ENCODE results near the gene PLBD2.
A peak's percentile ranks its signal among the peaks of the same experiment; 100 is the strongest.
"Not testable (repeated sequence)": the region's sequence is repeated elsewhere in the genome, so short reads cannot be mapped to it uniquely, and the experiment has no call there.

Gene PLBD2

GRCh38 chr12:113334786-113335539 is 23.4 kb upstream of the PLBD2 start, which contains the start of gene SLC8B1:
TSS of gene SLC8B1 (minus strand) at chr12:113335109. CDS start at chr12:113332878, 2,231 bp downstream.
- peak; percentile 95 for DNase-seq

GRCh38 chr12:113339540-113339939 is 18.8 kb upstream of the PLBD2 start:
- no peak for DNase-seq

- DNase-seq = no peak
These were observed 18.3 kb upstream of the PLBD2 start for GRCh38 chr12:113340061-113340460.

GRCh38 chr12:113341535-113341934 is 16.9 kb upstream of the PLBD2 start:
- no peak for DNase-seq

- no peak for DNase-seq
These were observed 13.1 kb upstream of the PLBD2 start for GRCh38 chr12:113345318-113345717.

- no peak for DNase-seq
These were observed 12.0 kb upstream of the PLBD2 start for GRCh38 chr12:113346353-113346752.

- no peak for DNase-seq
These were observed 11.3 kb upstream of the PLBD2 start for GRCh38 chr12:113347107-113347506.

GRCh38 chr12:113347892-113348291 is 10.5 kb upstream of the PLBD2 start:
- no peak for DNase-seq

- no peak for DNase-seq
These were observed 9.4 kb upstream of the PLBD2 start for GRCh38 chr12:113348849-113349536.

GRCh38 chr12:113351089-113351488 is 7.3 kb upstream of the PLBD2 start:
- no peak for DNase-seq

GRCh38 chr12:113354192-113354591 is 4.2 kb upstream of the PLBD2 start:
- not testable (repeated sequence) for DNase-seq

GRCh38 chr12:113359133-113359938 is 949 bp downstream of the PLBD2 start:
- peak; percentile 21 for DNase-seq

GRCh38 chr12:113359939-113360748 is 1.8 kb downstream of the PLBD2 start:
- no peak for DNase-seq

- no peak for DNase-seq
These were observed 3.4 kb downstream of the PLBD2 start for GRCh38 chr12:113361574-113362370.

GRCh38 chr12:113364698-113365097 is 6.3 kb downstream of the PLBD2 start:
- DNase-seq = no peak

GRCh38 chr12:113365639-113366395 is 7.4 kb downstream of the PLBD2 start:
- DNase-seq = no peak

GRCh38 chr12:113366827-113367226 is 8.4 kb downstream of the PLBD2 start:
- no peak for DNase-seq

- DNase-seq = no peak
These were observed 9.9 kb downstream of the PLBD2 start for GRCh38 chr12:113368331-113368730.

- DNase-seq = no peak
These were observed 11.1 kb downstream of the PLBD2 start for GRCh38 chr12:113369391-113369985.

- no peak for DNase-seq
These were observed 12.7 kb downstream of the PLBD2 start for GRCh38 chr12:113370923-113371682.
